Measurements from ENCODE around the gene ELAVL4.

DNA sequence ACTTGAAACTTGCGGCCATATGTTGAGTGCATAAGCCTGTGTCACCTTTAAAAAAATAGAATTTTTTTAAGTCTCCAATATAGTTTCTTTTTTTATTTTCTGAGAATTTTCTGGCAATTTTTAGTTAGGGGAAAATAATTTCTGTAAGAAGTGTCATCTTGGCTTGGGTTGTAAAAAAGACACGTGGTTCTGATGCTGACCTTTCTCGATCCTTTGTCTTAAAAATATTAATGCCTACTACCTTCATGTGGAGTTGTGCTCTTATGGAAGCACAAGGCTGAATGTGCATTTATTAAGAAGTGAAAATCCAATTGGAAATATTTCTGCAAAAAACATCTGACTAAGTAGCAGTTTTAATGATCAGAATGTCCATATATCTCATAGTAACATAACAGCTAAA, 3.5 kb downstream of the ELAVL4 start:
- TF ChIP-seq EZH2 (IDR thresholded peaks at IDR 0.05; ENCODE audit: borderline replicate concordance, low read length), result no peak
- TF ChIP-seq, protein P1, sequence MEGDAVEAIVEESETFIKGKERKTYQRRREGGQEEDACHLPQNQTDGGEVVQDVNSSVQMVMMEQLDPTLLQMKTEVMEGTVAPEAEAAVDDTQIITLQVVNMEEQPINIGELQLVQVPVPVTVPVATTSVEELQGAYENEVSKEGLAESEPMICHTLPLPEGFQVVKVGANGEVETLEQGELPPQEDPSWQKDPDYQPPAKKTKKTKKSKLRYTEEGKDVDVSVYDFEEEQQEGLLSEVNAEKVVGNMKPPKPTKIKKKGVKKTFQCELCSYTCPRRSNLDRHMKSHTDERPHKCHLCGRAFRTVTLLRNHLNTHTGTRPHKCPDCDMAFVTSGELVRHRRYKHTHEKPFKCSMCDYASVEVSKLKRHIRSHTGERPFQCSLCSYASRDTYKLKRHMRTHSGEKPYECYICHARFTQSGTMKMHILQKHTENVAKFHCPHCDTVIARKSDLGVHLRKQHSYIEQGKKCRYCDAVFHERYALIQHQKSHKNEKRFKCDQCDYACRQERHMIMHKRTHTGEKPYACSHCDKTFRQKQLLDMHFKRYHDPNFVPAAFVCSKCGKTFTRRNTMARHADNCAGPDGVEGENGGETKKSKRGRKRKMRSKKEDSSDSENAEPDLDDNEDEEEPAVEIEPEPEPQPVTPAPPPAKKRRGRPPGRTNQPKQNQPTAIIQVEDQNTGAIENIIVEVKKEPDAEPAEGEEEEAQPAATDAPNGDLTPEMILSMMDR (conservative IDR thresholded peaks at IDR 0.05 in 1 of 2, IDR thresholded peaks at IDR 0.05 in 1 of 2; ENCODE audit: extremely low read depth in 1 of 2, insufficient read depth in 1 of 2, low read depth in 1 of 2, low read length in 2 of 2), result no peak

Data from mammary epithelial cell (primary cell).